ENCODE measurements around the gene GSG1. TPM values are rescaled to one million over a fixed set of nuclear protein-coding genes. Genes with fewer than 3 reads are reported as not detected.

The GSG1 gene
- total RNA-seq, 2 donors from 2014 or later = 0.31 TPM; not detected in 1

DNA sequence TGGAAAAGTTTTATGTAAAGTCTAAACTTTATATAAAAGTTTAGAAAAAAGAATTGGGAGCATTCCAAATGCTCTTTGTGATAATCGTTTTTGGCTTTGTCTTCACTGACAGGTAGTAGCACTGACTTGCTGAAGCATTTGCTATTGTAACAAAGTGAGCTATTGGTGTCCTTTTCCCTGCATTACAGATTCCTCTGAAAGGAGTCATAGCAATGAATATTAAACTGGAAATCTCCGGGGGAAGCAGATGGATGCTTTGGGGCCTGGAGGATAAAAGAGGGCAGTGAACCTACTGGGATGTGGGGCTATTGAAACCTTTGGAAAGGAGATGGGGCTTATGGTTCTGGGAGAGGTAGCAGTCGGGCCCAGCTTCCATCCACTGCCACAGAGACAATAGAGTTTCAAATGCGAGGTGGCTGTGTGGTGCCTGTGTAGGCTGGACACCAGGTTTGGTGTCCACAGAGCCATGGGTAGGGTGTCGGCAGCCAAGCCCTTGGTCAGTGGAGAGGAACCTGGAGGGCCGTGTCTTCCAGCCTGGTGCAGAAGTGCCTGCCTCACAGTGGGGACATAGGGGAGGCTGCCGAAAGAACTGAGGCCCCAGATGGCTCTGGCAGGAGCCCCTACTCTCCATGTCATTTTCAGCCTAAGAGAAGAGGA, 10.1 kb downstream of the GSG1 start:
- WGBS, 2 experiments (ENCODE audit: insufficient coverage in 1 of 2, insufficient read length in 1 of 2) = 90 to 92% methylated on average over 3 to 7 of the region's 7 CpGs
- H3K27ac Mint-ChIP-seq = no peak overlapping the region
- H3K9me3 Mint-ChIP-seq = no peaks in the 10 kb centered on the region
- no peaks in the 10 kb centered on the region for H3K4me1 ChIP-seq (ENCODE audit: control insufficient read depth, insufficient read depth, low read length)
- H3K36me3 ChIP-seq (ENCODE audit: control insufficient read depth, insufficient read depth, low read length) = no peaks in the 10 kb centered on the region
- TF ChIP-seq, protein P1, sequence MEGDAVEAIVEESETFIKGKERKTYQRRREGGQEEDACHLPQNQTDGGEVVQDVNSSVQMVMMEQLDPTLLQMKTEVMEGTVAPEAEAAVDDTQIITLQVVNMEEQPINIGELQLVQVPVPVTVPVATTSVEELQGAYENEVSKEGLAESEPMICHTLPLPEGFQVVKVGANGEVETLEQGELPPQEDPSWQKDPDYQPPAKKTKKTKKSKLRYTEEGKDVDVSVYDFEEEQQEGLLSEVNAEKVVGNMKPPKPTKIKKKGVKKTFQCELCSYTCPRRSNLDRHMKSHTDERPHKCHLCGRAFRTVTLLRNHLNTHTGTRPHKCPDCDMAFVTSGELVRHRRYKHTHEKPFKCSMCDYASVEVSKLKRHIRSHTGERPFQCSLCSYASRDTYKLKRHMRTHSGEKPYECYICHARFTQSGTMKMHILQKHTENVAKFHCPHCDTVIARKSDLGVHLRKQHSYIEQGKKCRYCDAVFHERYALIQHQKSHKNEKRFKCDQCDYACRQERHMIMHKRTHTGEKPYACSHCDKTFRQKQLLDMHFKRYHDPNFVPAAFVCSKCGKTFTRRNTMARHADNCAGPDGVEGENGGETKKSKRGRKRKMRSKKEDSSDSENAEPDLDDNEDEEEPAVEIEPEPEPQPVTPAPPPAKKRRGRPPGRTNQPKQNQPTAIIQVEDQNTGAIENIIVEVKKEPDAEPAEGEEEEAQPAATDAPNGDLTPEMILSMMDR (conservative IDR thresholded peaks at IDR 0.05) = no peak
- DNase-seq = no peak
- no peak overlapping the region for H3K9ac ChIP-seq (ENCODE audit: extremely low read depth, low read length, poor library complexity, severe bottlenecking)
- H3K36me3 Mint-ChIP-seq (ENCODE audit: low read depth) = no peaks in the 10 kb centered on the region
- H3K27me3 Mint-ChIP-seq (ENCODE audit: insufficient read depth) = no peaks in the 10 kb centered on the region
- H3K4me1 Mint-ChIP-seq = peaks cover 19% of the 10 kb centered on the region
- H3K27ac ChIP-seq (ENCODE audit: low read depth, low read length) = no peak overlapping the region
- H3K9me3 ChIP-seq (ENCODE audit: control insufficient read depth, low read length) = no peaks in the 10 kb centered on the region
- no peak overlapping the region for H3K4me3 Mint-ChIP-seq
- no peak overlapping the region for H3K4me3 ChIP-seq (ENCODE audit: low read length)
- no peaks in the 10 kb centered on the region for H3K27me3 ChIP-seq (ENCODE audit: control insufficient read depth, insufficient read depth, low read length, poor library complexity, severe bottlenecking)

DNA sequence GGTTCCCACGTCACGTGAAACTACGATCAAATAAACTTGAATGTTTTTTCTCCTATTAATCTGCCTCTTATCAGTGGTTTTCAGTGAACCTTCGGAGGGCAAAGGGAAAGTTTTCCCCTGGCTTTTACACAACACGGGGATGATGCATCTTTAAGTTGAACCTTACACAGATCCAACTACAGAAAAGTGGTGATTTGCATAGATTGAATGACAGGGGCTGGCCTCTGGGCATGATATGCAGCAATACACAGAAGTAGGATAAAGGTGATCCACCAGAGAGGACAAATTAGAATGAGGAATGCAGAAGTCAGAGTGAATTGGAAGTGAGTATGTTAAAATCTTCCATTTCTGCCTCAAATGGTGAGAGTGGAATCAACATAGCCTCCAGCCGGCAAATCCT, 11.6 kb downstream of the GSG1 start:
- no peak for DNase-seq
- H3K36me3 Mint-ChIP-seq (ENCODE audit: low read depth) = no peaks in the 10 kb centered on the region
- TF ChIP-seq, protein P1 (conservative IDR thresholded peaks at IDR 0.05) = no peak
- no peaks in the 10 kb centered on the region for H3K27me3 Mint-ChIP-seq (ENCODE audit: insufficient read depth)
- no peak overlapping the region for H3K27ac ChIP-seq (ENCODE audit: low read depth, low read length)
- peaks cover 22% of the 10 kb centered on the region for H3K4me1 Mint-ChIP-seq
- H3K4me1 ChIP-seq (ENCODE audit: control insufficient read depth, insufficient read depth, low read length) = no peaks in the 10 kb centered on the region
- H3K27me3 ChIP-seq (ENCODE audit: control insufficient read depth, insufficient read depth, low read length, poor library complexity, severe bottlenecking) = no peaks in the 10 kb centered on the region
- H3K27ac Mint-ChIP-seq = no peak overlapping the region
- 92 to 95% methylated on average over 6 of the region's 6 CpGs for WGBS, 2 experiments (ENCODE audit: insufficient coverage in 1 of 2, insufficient read length in 1 of 2)
- H3K4me3 Mint-ChIP-seq = no peak overlapping the region
- H3K9me3 Mint-ChIP-seq = no peaks in the 10 kb centered on the region
- H3K9me3 ChIP-seq (ENCODE audit: control insufficient read depth, low read length) = no peaks in the 10 kb centered on the region
- H3K9ac ChIP-seq (ENCODE audit: extremely low read depth, low read length, poor library complexity, severe bottlenecking) = no peak overlapping the region
- no peaks in the 10 kb centered on the region for H3K36me3 ChIP-seq (ENCODE audit: control insufficient read depth, insufficient read depth, low read length)
- no peak overlapping the region for H3K4me3 ChIP-seq (ENCODE audit: low read length)

DNA sequence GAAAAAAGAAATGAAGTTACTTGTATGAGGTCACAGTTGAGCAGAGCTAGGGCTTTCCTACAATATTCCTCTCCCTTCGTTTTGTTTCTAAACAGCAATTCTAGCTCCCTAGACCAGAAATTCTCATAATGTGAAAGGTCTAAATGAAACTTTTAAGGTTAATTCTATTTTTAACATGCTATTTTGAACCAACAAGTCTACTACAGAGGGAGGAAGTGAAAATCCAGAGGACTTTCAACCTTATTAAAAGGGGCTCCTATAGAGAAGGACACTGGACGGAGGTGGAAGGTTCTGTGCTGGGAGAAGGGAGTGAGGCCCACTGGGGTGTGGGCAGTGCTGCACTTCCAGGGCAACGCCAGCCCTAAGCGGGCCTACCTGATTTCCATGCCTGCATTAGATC, 13.4 kb downstream of the GSG1 start:
- Mint-ChIP-seq H3K27me3 (ENCODE audit: insufficient read depth) (no peaks in the 10 kb centered on the region), H3K36me3 (ENCODE audit: low read depth) (peaks cover under 1% of the 10 kb centered on the region), H3K27ac (no peak overlapping the region), H3K4me1 (peaks cover 26% of the 10 kb centered on the region), H3K4me3 (no peak overlapping the region), H3K9me3 (no peaks in the 10 kb centered on the region)
- Histone ChIP-seq H3K27me3 (ENCODE audit: control insufficient read depth, insufficient read depth, low read length, poor library complexity, severe bottlenecking) (no peaks in the 10 kb centered on the region), H3K4me1 (ENCODE audit: control insufficient read depth, insufficient read depth, low read length) (no peaks in the 10 kb centered on the region), H3K27ac (ENCODE audit: low read depth, low read length) (no peak overlapping the region), H3K4me3 (ENCODE audit: low read length) (no peak overlapping the region), H3K9me3 (ENCODE audit: control insufficient read depth, low read length) (no peaks in the 10 kb centered on the region), H3K9ac (ENCODE audit: extremely low read depth, low read length, poor library complexity, severe bottlenecking) (no peak overlapping the region), H3K36me3 (ENCODE audit: control insufficient read depth, insufficient read depth, low read length) (no peaks in the 10 kb centered on the region)
- no peak for DNase-seq
- TF ChIP-seq, protein P1 (conservative IDR thresholded peaks at IDR 0.05) = no peak
- 73 to 97% methylated on average over 2 to 4 of the region's 4 CpGs for WGBS, 2 experiments (ENCODE audit: insufficient coverage in 1 of 2, insufficient read length in 1 of 2)

All from endodermal cell (in vitro differentiated cells).